ENCODE measurements around the gene CP.
"Not testable (repeated sequence)": the region's sequence is repeated elsewhere in the genome, so short reads cannot be mapped to it uniquely, and the experiment has no call there.

CP gene

GRCh38 chr3:149226776-149227175 is 5.1 kb upstream of the CP start:
- DNase-seq: no peak

DNA sequence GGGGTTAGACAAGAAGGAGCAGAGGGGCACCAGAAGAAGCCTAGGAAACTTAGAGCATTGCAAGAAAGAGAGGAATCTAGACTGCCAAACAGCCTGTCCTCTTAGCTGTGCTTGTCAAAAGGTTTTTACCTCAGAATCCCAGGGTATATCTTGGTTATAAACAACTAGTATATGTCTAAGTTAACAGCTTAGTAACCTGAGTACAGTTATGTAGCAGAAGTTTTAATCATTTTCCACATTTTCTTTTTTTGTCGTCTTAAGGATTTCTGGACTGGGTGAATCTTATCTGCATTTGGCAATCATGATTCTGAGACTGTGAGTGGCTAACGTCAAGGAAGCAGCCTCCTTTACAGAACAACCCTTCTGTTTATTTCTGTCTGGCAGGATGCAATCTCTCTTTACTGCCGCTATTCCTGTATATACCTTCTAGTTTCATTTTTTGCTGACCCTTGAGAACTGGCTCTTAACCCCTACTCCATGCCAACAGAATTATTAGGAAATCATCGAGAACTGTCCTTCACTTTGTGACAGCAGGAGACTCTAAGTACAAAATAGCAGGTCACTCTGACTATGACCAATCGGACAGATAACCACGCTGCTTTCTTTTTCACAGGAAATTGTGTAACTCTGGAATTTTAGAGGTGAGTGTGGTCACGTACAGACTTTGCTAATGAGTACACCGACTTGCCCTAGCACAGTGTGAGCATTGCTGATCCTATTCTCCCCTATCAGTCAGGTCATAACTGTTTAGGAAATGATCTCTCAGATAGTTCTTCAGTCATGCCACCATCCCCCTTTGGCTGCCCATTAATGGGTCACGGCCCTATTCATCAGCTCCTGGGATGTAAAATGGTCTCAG is 3.3 kb upstream of the CP start:
- peak; percentile 11 for DNase-seq

- DNase-seq: no peak
Measured at GRCh38 chr3:149223461-149223820, 1.8 kb upstream of the CP start.

DNA sequence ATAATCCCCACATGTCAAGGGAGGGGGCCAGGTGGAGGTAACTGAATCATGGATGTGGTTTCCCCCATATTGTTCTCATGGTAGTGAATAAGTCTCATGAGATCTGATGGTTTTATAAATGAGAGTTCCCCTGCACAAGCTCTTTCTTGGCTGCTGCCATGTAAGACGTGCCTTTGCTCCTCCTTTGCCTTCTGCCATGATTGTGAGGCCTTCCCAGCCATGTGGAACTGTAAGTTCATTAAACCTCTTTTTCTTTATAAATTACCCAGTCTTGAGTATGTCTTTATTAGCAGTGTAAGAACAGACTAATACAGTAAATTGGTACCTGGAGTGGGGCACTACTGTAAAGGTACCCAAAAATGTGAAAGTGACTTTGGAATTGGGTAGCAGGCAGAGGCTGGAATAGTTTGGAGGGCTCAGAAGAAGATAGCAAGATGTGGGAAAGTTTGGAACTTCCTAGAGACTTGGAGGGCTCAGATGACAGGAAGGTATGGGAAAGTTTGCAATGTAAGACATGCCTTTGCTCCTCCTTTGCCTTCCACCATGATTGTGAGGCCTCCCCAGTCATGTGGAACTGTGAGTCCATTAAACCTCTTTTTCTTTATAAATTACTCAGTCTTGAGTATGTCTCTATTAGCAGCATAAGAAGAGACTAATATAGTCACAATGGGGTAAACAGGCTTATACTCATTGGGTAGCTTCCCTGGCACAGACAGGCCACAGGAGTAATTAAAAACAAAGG is 2.1 kb downstream of the CP start:
- not testable (repeated sequence) for DNase-seq

GRCh38 chr3:149217347-149217746 is 4.3 kb downstream of the CP start:
- DNase-seq: no peak

GRCh38 chr3:149216193-149216869 is 5.3 kb downstream of the CP start:
- DNase-seq: no peak

DNA sequence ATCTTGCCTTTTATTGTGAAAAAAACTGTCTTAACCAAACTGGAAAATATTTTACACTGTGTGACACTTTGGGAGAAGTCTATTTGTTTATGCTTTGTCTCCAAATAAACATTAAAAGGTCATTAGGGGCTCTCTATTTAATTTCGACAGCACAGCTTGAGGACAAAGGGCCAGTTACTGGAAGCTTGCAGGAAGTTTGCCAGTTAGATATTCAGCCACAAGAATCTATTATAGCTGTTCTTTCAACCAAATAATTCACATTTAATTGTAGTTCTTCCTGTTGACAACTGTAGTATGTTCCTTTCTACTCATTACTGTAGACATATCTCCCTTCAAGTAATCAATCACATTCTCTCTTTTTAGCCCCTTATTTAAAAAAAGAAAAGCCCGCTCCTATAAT is 6.1 kb downstream of the CP start:
- DNase-seq: no peak

DNA sequence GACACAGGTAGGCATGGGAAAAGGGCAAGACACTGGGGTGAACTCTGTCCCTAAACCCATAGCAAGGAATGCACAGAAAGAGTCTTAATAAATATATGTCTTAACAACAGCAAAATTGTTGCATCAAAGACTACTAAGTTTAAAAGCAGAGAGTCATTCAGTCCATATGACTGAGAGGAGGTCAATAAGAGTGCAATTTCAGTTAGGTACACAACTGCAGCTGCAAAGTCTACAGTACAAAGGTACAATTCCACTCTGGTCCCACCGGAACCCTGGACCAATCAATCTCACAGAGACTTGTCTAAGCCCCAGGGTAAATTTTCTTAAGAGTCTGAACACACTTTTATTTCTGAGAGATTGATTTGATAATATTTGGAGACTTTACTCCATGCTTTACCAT is 6.9 kb downstream of the CP start:
- no peak for DNase-seq

GRCh38 chr3:149212386-149212785 is 9.2 kb downstream of the CP start:
- DNase-seq: no peak

- no peak for DNase-seq
Measured at GRCh38 chr3:149209431-149209830, 12.2 kb downstream of the CP start.

DNA sequence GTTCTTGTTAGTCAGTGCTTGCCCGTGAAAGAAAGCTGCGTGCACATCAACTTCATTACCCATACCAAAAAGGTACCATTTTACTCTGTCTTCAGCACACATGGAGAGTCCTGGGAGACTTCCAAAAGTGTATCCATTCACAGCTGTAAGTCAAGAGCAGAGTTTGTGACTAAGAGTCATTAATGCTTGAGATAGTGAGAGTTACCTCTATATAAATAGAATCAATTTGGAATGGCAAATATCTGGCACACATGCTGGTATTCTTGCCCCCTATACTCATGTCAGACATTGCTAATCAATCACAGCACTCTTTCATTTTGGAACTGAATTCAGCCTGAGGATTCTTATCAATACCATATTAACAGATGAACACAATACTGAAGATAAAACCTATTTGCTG is 14.2 kb downstream of the CP start:
- no peak for DNase-seq

DNA sequence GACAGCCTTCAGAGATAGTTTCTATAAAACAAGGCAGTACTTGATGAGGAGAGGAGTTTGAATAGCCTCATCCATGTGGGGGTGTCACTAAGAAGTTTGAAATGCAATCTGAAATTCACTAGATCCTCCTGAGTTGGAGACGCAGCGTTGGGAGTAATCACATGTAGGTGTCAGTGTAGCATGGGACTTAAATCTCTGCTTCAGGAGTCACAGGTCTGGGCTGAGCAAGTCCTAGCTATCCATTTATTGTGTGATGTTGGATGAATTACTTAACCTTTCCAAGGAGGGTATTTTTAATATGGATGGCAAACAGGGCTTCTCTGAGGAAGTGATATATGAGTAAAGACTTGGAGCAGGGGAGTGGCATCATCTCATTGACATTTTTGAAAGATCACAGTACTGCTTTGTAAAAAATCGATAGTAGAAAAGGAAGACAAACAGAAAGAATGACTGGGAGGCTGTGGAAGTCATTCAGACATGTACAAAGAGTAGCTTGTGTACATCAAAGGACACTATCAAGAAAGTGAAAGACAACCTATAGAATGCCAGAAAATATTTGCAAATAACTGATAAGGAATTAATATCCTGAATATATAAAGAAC is 17.1 kb downstream of the CP start:
- no peak for DNase-seq

DNA sequence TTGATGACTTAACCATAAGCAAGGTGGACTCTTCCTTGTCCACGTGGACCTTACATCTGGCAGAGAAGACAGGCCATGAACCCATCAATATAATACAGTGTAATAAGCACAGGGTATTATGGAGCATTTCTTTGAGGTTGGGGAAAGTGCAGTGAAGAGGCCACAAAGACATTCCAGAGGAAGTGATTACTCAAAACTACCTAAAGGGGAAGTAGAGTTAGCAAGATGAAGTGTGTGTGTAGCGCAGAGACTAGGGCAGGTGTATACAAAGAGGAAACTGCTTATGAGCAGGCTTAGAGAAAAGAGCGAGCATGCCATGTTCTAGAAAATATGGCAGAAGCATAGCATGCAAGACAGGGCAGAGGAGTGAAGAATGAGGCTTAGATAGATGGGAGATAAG is 17.9 kb downstream of the CP start:
- no peak for DNase-seq

GRCh38 chr3:149199474-149199873 is 22.2 kb downstream of the CP start:
- DNase-seq: no peak

- no peak for DNase-seq
Measured at GRCh38 chr3:149198611-149199010, 23.0 kb downstream of the CP start.

DNA sequence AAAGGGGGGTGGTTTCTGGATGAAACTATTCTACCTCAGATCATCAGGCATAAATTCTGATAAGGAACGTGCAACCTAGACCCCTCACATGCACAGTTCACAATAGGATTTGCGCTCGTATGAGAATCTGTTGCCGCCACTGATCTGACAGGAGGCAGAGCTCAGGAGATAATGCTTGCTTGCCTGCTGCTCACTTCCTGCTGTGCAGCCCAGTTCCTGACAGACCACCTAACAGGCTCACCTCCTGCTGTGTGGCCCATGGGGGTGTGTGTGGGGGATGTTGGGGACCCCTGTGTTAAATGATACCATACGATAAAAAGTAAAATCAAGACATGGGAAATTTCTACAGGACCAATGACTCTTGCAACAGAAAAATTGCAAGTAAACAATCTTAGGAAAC is 24.0 kb downstream of the CP start:
- no peak for DNase-seq

- DNase-seq: not testable (repeated sequence)
Measured at GRCh38 chr3:149196805-149197592, 24.6 kb downstream of the CP start.

DNA sequence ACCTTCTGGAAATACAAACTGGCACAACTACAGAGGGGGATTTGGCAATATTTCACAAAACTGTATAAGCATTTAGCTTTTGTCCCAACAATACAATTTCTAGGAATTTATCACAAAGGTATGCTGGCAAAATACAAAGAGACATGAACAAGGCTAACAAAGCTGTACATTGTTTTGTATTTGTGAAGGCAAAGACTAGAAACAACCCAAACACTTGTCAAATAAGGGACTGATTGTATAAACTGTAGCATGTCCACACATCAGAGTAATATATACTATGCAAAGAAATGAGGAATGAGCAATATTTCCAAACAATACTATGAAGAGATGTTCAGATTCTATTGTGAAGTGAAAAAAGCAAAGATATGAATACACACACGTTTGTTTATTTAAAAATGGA is 26.4 kb downstream of the CP start:
- DNase-seq: no peak

- DNase-seq: no peak
Measured at GRCh38 chr3:149188494-149188893, 33.1 kb downstream of the CP start.

DNA sequence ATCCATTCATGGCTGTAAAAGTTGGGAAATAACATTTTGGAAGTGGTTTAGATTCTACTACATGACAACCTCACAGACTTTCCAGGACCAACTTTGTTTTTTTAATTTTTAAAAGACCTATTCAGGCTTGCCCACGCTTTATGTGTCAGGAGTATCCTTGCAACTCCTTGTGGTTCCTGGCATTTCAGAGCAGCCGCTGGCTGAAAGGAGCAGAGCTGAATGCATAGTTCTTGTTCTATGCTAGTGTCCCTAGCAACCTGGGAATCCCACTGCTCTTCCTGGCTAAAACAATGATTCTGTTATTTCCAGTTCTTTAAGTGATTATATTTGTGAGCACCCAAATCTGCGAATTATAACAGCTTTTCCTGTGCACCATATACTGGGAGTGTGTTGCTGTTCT is 34.9 kb downstream of the CP start:
- no peak for DNase-seq

DNA sequence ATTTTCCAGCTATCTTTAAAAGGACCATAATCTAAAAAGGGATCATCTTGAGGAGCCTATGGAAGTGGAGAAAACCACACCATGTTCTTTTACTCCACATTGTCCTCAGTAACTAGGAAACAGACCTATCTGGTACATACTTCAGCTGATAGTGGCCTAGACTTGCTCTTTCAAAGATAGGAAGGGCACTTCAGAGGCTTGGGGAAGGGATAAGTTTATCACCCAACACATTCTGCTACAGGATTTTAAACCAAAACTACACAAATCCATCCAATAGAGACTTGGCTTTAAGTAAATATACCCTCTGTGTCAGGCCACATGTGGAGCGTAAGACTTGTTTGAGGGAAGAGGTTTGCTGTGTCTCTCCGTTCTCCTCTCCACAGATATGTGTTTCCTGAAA is 35.4 kb downstream of the CP start:
- DNase-seq: no peak

- DNase-seq: no peak
Measured at GRCh38 chr3:149181182-149181581, 40.4 kb downstream of the CP start.

Data from stimulated activated CD4-positive, alpha-beta T cell treated with anti-CD3 and anti-CD28 coated beads, Interleukin-4, amount 100 ng/mL, for 24 hours (primary cell).